ENCODE measurements around the gene IGF2BP1. TPM values are rescaled to one million over a fixed set of nuclear protein-coding genes. Genes with fewer than 3 reads are reported as not detected.

The IGF2BP1 gene
- 12.2 and 28.5 TPM in 2 replicates for total RNA-seq

DNA sequence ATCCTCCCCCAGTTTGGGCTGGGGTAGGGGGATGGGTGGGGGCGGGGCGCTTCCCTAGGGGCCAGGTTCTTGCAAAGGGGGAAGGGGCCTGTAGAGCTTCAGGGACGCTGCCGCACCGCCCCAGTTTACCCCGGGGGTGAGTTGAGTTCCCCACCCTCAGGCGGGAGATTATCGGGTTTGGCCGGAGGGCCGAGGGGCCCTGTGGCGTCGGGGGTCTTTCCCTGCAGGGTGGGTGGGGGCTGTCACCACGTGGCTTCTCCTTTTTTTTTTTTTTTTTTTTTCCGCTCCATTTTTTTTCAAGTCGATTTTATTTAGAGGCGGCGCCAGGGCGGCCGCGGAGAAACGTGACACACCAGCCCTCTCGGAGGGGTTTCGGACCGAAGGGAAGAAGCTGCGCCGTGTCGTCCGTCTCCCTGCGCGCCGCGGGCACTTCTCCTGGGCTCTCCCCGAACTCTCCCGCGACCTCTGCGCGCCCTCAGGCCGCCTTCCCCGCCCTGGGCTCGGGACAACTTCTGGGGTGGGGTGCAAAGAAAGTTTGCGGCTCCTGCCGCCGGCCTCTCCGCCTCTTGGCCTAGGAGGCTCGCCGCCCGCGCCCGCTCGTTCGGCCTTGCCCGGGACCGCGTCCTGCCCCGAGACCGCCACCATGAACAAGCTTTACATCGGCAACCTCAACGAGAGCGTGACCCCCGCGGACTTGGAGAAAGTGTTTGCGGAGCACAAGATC, at the start of gene IGF2BP1:
Gene IGF2BP1 (plus strand): TSS at position 283 of the 724 bp plus-strand sequence. CDS start 361 bp downstream, at position 644.

Other genes with a start within 250 kb of the IGF2BP1 start
- 0.18 and 1.2 TPM in 2 replicates for gene TTLL6, start 180.2 kb upstream of the IGF2BP1 start, total RNA-seq
- gene CALCOCO2, start 166.3 kb upstream of the IGF2BP1 start, total RNA-seq = 39.2 and 62.7 TPM in 2 replicates
- gene ATP5MC1, start 104.6 kb upstream of the IGF2BP1 start, total RNA-seq = 27.8 and 33.0 TPM in 2 replicates
- 49.9 and 78.2 TPM in 2 replicates for gene UBE2Z, start 89.0 kb upstream of the IGF2BP1 start, total RNA-seq
- gene SNF8, start 52.5 kb upstream of the IGF2BP1 start, total RNA-seq = 95.0 and 97.6 TPM in 2 replicates
- not detected in 2 replicates for gene GIP, start 28.8 kb upstream of the IGF2BP1 start, total RNA-seq
- gene B4GALNT2, start 135.4 kb downstream of the IGF2BP1 start, total RNA-seq = not detected in 2 replicates
- gene GNGT2, start 213.2 kb downstream of the IGF2BP1 start, total RNA-seq = not detected in 2 replicates
- gene ABI3, start 213.3 kb downstream of the IGF2BP1 start, total RNA-seq = under 0.01 TPM in 1 of 2 replicates, not detected in the other
- gene PHOSPHO1, start 233.4 kb downstream of the IGF2BP1 start, total RNA-seq = 0.30 TPM in 1 of 2 replicates, not detected in the other